ENCODE results near the gene ZBTB20. TPM values are rescaled to one million over a fixed set of nuclear protein-coding genes. Genes with fewer than 3 reads are reported as not detected.

ZBTB20 gene
- total RNA-seq, 6 experiments from 2014 or later, result 36.7 to 59.4 (median 46.7) TPM

DNA sequence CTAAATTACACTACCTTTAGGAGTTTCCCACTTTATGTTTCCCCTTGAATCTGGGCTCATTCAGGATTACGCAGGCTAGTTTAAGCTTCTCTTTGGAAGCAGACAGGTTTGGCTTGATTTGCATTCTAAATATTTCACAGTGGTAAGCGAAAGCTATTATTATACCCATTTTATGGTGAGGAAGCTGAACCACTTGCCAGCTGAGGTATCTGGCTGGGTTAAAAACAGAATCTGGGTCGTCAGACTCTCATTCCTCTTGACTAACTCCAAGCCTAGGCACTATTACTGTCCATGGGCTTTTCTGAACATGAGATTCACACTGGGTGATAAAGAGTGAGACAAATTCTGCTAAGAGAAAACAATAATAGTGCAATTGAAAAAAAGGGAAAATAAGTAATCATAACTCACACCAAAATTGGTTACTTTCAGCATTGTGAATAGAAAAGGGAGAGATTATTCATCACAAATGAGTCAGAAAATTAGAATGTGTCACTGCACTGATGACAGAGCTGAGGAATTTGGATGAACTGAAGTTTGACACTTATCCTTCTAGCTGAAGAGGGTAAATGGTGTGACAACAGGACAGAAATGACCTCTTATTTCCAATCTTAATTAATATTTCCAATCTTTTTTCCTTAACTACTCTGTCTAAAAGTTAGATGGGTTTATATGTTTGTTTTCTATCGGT, 642.0 kb downstream of the ZBTB20 start:
- intact Hi-C loops (cut with DNase I), result no loop called here
- DNase-seq, result no peak
- no peak overlapping the region for H3K27ac ChIP-seq
- TF ChIP-seq POLR2A (IDR thresholded peaks at IDR 0.05) (no peak), CTCF (IDR thresholded peaks at IDR 0.05) (no peak)
- H3K9me3 ChIP-seq, result no peaks in the 10 kb centered on the region
- H3K36me3 ChIP-seq, result no peaks in the 10 kb centered on the region
- H3K4me1 ChIP-seq, result no peaks in the 10 kb centered on the region
- 89% methylated on average over 4 of the region's 4 CpGs for WGBS (ENCODE audit: insufficient coverage, low coverage, low lambda C conversion rate, missing lambda C conversion rate)
- ATAC-seq, result peak in 1 of 4 donors; percentile 61
- no peak overlapping the region for H3K4me3 ChIP-seq
- H3K27me3 ChIP-seq, result no peaks in the 10 kb centered on the region

- no peak for ATAC-seq
- Histone ChIP-seq H3K4me1 (peaks cover 0 to 3% (median 0%) of the 10 kb centered on the region in 4 donors), H3K27me3 (no peaks in the 10 kb centered on the region), H3K27ac (no peak overlapping the region), H3K9me3 (no peaks in the 10 kb centered on the region), H3K36me3 (no peaks in the 10 kb centered on the region), H3K4me3 (no peak overlapping the region)
- WGBS (ENCODE audit: insufficient coverage, low coverage, low lambda C conversion rate, missing lambda C conversion rate), result 82% methylated on average over 1 of the region's 1 CpG
- intact Hi-C loops (cut with DNase I), result no loop called here
- DNase-seq, result no peak
- TF ChIP-seq CTCF (IDR thresholded peaks at IDR 0.05) (no peak), POLR2A (IDR thresholded peaks at IDR 0.05) (no peak)
Observed at GRCh38 chr3:114502204-114502603, 644.9 kb downstream of the ZBTB20 start.

DNA sequence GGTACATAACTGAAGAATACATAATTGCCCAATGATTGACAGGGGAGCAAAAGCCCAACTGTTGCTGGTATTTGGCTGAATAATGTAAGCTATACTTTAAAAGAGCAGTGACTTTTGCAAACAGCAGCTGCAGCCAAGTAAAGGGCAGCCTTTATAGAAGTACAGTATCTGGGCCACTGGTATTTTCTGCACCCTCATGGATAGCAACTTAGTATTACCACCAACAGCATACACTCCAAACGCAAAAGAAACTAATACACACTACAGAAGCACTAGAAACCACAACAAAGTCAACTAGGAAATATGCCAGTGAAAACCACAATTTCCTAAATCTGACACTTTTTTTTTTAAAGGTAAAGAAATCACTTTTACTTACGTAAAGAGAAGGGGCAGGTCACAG, 647.1 kb downstream of the ZBTB20 start:
- Histone ChIP-seq H3K9me3 (no peaks in the 10 kb centered on the region), H3K4me1 (peaks cover 0 to 17% (median 2%) of the 10 kb centered on the region in 4 donors), H3K36me3 (no peaks in the 10 kb centered on the region), H3K27ac (no peak overlapping the region), H3K4me3 (no peak overlapping the region), H3K27me3 (no peaks in the 10 kb centered on the region)
- intact Hi-C loops (cut with DNase I), result no loop called here
- WGBS (ENCODE audit: insufficient coverage, low coverage, low lambda C conversion rate, missing lambda C conversion rate), result 64% methylated on average over 2 of the region's 2 CpGs
- DNase-seq (no peak), ATAC-seq (no peak)
- no peak for TF ChIP-seq POLR2A (IDR thresholded peaks at IDR 0.05)
- no peak for TF ChIP-seq CTCF (IDR thresholded peaks at IDR 0.05)

DNA sequence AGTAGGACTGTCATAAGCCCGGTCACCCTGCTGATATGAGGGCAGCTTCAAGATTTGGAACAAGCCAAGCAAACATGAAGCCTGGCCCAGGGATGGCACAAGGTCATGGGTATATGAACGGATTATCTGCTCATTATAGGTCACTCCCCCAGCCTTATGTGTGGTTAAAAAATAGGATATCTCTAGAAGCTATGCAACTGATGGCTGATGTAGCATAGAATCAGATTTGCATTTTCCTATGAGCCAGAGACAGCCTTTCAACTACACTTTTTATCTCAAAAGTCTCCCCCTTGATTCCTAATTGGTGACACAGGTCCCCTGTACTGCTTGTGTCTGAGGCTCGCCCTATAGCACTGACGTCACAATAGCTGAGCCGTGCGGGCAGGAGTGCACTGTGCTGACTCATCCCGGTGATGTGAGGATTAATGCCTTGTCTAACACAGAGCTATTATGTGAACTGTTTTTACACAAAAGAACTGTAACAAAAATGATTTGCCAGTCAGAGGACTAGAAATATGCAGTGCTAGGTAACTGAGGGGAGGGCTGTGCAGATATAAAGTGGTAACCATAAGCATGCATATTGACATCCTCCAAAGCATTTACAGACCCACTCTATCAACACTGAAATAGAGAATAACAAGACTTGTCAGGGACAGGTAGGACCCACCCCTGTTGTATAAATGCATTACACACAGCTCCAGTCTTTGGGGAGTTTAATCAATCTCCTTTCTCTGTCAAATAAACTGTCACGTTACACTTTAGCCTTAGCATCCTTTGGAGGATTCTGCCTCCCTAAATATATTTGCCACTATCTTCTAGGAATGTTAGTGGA, 648.3 kb downstream of the ZBTB20 start:
- no peak overlapping the region for H3K27ac ChIP-seq
- no peaks in the 10 kb centered on the region for H3K9me3 ChIP-seq
- WGBS (ENCODE audit: insufficient coverage, low coverage, low lambda C conversion rate, missing lambda C conversion rate), result 83% methylated on average over 5 of the region's 8 CpGs
- H3K4me1 ChIP-seq, result peaks cover 0 to 17% (median 2%) of the 10 kb centered on the region in 4 donors
- no peaks in the 10 kb centered on the region for H3K27me3 ChIP-seq
- H3K4me3 ChIP-seq, result no peak overlapping the region
- intact Hi-C loops (cut with DNase I), result no loop called here
- TF ChIP-seq CTCF (IDR thresholded peaks at IDR 0.05) (no peak), POLR2A (IDR thresholded peaks at IDR 0.05) (no peak)
- ATAC-seq, result peak in 1 of 4 donors; percentile 12
- no peaks in the 10 kb centered on the region for H3K36me3 ChIP-seq
- no peak for DNase-seq

Data from right lobe of liver (tissue), 6 donors.